ENCODE results near the gene PSMD11. TPM values are rescaled to one million over a fixed set of nuclear protein-coding genes. Genes with fewer than 3 reads are reported as not detected.

The PSMD11 gene
- total RNA-seq, 2 donors from 2014 or later: 164 to 168 TPM

GRCh38 chr17:32489320-32490100 lies 45.2 kb downstream of the PSMD11 start:
- DNase-seq: no peak
- Mint-ChIP-seq H3K4me1 (peaks cover 41% of the 10 kb centered on the region), H3K27ac (no peak overlapping the region), H3K4me3 (peak overlapping the region; percentile 74), H3K27me3 (ENCODE audit: insufficient read depth) (no peaks in the 10 kb centered on the region), H3K9me3 (no peaks in the 10 kb centered on the region), H3K36me3 (ENCODE audit: low read depth) (peaks cover 20% of the 10 kb centered on the region)
- H3K27ac ChIP-seq (ENCODE audit: low read depth, low read length): no peak overlapping the region
- peaks cover 18% of the 10 kb centered on the region for H3K36me3 ChIP-seq (ENCODE audit: control insufficient read depth, insufficient read depth, low read length)
- peaks cover 13% of the 10 kb centered on the region for H3K4me1 ChIP-seq (ENCODE audit: control insufficient read depth, insufficient read depth, low read length)
- no peaks in the 10 kb centered on the region for H3K27me3 ChIP-seq (ENCODE audit: control insufficient read depth, insufficient read depth, low read length, poor library complexity, severe bottlenecking)
- TF ChIP-seq CTCF (conservative IDR thresholded peaks at IDR 0.05): no peak
- WGBS, 2 experiments (ENCODE audit: insufficient coverage in 1 of 2, insufficient read length in 1 of 2): 89 to 92% methylated on average over 10 of the region's 10 CpGs
- H3K4me3 ChIP-seq (ENCODE audit: low read length): peak overlapping the region; percentile 30
- no peak overlapping the region for H3K9ac ChIP-seq (ENCODE audit: extremely low read depth, low read length, poor library complexity, severe bottlenecking)
- no peaks in the 10 kb centered on the region for H3K9me3 ChIP-seq (ENCODE audit: control insufficient read depth, low read length)

GRCh38 chr17:32490101-32490482 lies 45.8 kb downstream of the PSMD11 start:
- H3K9me3 Mint-ChIP-seq: no peaks in the 10 kb centered on the region
- no peak overlapping the region for H3K27ac ChIP-seq (ENCODE audit: low read depth, low read length)
- H3K4me3 Mint-ChIP-seq: peak overlapping the region; percentile 74
- H3K27me3 ChIP-seq (ENCODE audit: control insufficient read depth, insufficient read depth, low read length, poor library complexity, severe bottlenecking): no peaks in the 10 kb centered on the region
- TF ChIP-seq CTCF (conservative IDR thresholded peaks at IDR 0.05): peak; percentile 23
- peak overlapping the region; percentile 30 for H3K4me3 ChIP-seq (ENCODE audit: low read length)
- no peak overlapping the region for H3K27ac Mint-ChIP-seq
- H3K4me1 Mint-ChIP-seq: peaks cover 39% of the 10 kb centered on the region
- 85 to 89% methylated on average over 10 to 16 of the region's 16 CpGs for WGBS, 2 experiments (ENCODE audit: insufficient coverage in 1 of 2, insufficient read length in 1 of 2)
- peaks cover 18% of the 10 kb centered on the region for H3K36me3 ChIP-seq (ENCODE audit: control insufficient read depth, insufficient read depth, low read length)
- H3K27me3 Mint-ChIP-seq (ENCODE audit: insufficient read depth): no peaks in the 10 kb centered on the region
- H3K36me3 Mint-ChIP-seq (ENCODE audit: low read depth): peaks cover 20% of the 10 kb centered on the region
- DNase-seq: peak; percentile 70
- H3K9ac ChIP-seq (ENCODE audit: extremely low read depth, low read length, poor library complexity, severe bottlenecking): no peak overlapping the region
- H3K9me3 ChIP-seq (ENCODE audit: control insufficient read depth, low read length): no peaks in the 10 kb centered on the region
- H3K4me1 ChIP-seq (ENCODE audit: control insufficient read depth, insufficient read depth, low read length): peaks cover 13% of the 10 kb centered on the region

GRCh38 chr17:32491371-32492263 lies 47.3 kb downstream of the PSMD11 start:
- TF ChIP-seq CTCF (conservative IDR thresholded peaks at IDR 0.05): no peak
- Histone ChIP-seq H3K4me1 (ENCODE audit: control insufficient read depth, insufficient read depth, low read length) (peaks cover 10% of the 10 kb centered on the region), H3K36me3 (ENCODE audit: control insufficient read depth, insufficient read depth, low read length) (peaks cover 18% of the 10 kb centered on the region), H3K4me3 (ENCODE audit: low read length) (no peak overlapping the region), H3K9me3 (ENCODE audit: control insufficient read depth, low read length) (no peaks in the 10 kb centered on the region), H3K9ac (ENCODE audit: extremely low read depth, low read length, poor library complexity, severe bottlenecking) (no peak overlapping the region), H3K27ac (ENCODE audit: low read depth, low read length) (no peak overlapping the region), H3K27me3 (ENCODE audit: control insufficient read depth, insufficient read depth, low read length, poor library complexity, severe bottlenecking) (no peaks in the 10 kb centered on the region)
- Mint-ChIP-seq H3K9me3 (no peaks in the 10 kb centered on the region), H3K36me3 (ENCODE audit: low read depth) (peaks cover 20% of the 10 kb centered on the region), H3K27me3 (ENCODE audit: insufficient read depth) (no peaks in the 10 kb centered on the region), H3K4me3 (no peak overlapping the region), H3K4me1 (peaks cover 35% of the 10 kb centered on the region), H3K27ac (peak overlapping the region; percentile 30)
- no peak for DNase-seq
- 90 to 96% methylated on average over 17 to 21 of the region's 21 CpGs for WGBS, 2 experiments (ENCODE audit: insufficient coverage in 1 of 2, insufficient read length in 1 of 2)

Measured in endodermal cell (in vitro differentiated cells).